HG03460 (cell line): ENCODE results near the gene SAE1.

Source experiments
- ATAC-seq: cut with Tn5 transposase; IDR thresholded peaks from one replicate; pipeline ENCODE4 v1.9.1; 2021; ENCODE audit not compliant: unreplicated experiment

Gene SAE1

GRCh38 chr19:47210180-47210490, 79.5 kb downstream of the SAE1 start:
- ATAC-seq, result no peak

- ATAC-seq, result no peak
Observed at GRCh38 chr19:47210689-47211316, 80.2 kb downstream of the SAE1 start.

- no peak for ATAC-seq
Observed at GRCh38 chr19:47215581-47215980, 84.9 kb downstream of the SAE1 start.

- ATAC-seq, result no peak
Observed at GRCh38 chr19:47221080-47221841, 90.6 kb downstream of the SAE1 start.

GRCh38 chr19:47221890-47222289, 91.3 kb downstream of the SAE1 start:
- no peak for ATAC-seq

- no peak for ATAC-seq
Observed at GRCh38 chr19:47225746-47226425, 95.3 kb downstream of the SAE1 start.

GRCh38 chr19:47226426-47227351, 96.1 kb downstream of the SAE1 start:
- peak; percentile 30 for ATAC-seq

GRCh38 chr19:47227352-47228167, 96.9 kb downstream of the SAE1 start:
- no peak for ATAC-seq

GRCh38 chr19:47228168-47228936, 97.7 kb downstream of the SAE1 start:
- no peak for ATAC-seq

- ATAC-seq, result no peak
Observed at GRCh38 chr19:47228937-47229675, 98.5 kb downstream of the SAE1 start.

GRCh38 chr19:47229676-47230053, 99.0 kb downstream of the SAE1 start:
- no peak for ATAC-seq

GRCh38 chr19:47230054-47230920, 99.7 kb downstream of the SAE1 start:
- ATAC-seq, result no peak

GRCh38 chr19:47230921-47231214, 100.2 kb downstream of the SAE1 start, which contains the start of gene BBC3:
BBC3 (minus strand) TSS chr19:47231199; CDS start chr19:47228431, 2,768 bp downstream.
- no peak for ATAC-seq

- no peak for ATAC-seq
Observed at GRCh38 chr19:47231215-47232054, 100.8 kb downstream of the SAE1 start.

- ATAC-seq, result no peak
Observed at GRCh38 chr19:47232422-47233211, 102.0 kb downstream of the SAE1 start.

- no peak for ATAC-seq
Observed at GRCh38 chr19:47236072-47236675, 105.5 kb downstream of the SAE1 start.
